Kidney epithelial cell (primary cell): Measurements from ENCODE around the gene TMEM30A. TPM values are rescaled to one million over a fixed set of nuclear protein-coding genes. Genes with fewer than 3 reads are reported as not detected.

Source experiments
- DNase-seq: peaks from one replicate; pipeline ENCODE4 v3.0.0-alpha.2; 2010; ENCODE audit warnings: low read depth
- H3K27me3 ChIP-seq: 2 replicates; pipeline ENCODE4 v1.6.0; 2011; ENCODE audit warnings: low read length; ENCODE audit not compliant: control insufficient read depth, insufficient read depth
- H3K36me3 ChIP-seq: 2 replicates; pipeline ENCODE4 v1.5.1; 2011; ENCODE audit warnings: low read length; ENCODE audit not compliant: control insufficient read depth, insufficient read depth
- H3K4me3 ChIP-seq: 2 replicates; pipeline ENCODE4 v1.5.1; 2011; ENCODE audit warnings: low read depth, mild to moderate bottlenecking, control low read depth, low read length
- CTCF ChIP-seq: IDR thresholded peaks from 2 replicates; pipeline ENCODE4 v1.5.1; 2011; ENCODE audit warnings: mild to moderate bottlenecking, moderate library complexity, low read length, control low read depth, inconsistent platforms; ENCODE audit not compliant: insufficient read depth, poor library complexity, severe bottlenecking
- total RNA-seq: library from RNA; depleted of rRNA; stranded (reverse); fragments of >200 nt; gene quantifications from 2 replicates; pipeline ENCODE4 v1.2.3, GENCODE V29; 2015

The TMEM30A gene
- total RNA-seq, 1 donor from 2014 or later, result 88.9 TPM

DNA sequence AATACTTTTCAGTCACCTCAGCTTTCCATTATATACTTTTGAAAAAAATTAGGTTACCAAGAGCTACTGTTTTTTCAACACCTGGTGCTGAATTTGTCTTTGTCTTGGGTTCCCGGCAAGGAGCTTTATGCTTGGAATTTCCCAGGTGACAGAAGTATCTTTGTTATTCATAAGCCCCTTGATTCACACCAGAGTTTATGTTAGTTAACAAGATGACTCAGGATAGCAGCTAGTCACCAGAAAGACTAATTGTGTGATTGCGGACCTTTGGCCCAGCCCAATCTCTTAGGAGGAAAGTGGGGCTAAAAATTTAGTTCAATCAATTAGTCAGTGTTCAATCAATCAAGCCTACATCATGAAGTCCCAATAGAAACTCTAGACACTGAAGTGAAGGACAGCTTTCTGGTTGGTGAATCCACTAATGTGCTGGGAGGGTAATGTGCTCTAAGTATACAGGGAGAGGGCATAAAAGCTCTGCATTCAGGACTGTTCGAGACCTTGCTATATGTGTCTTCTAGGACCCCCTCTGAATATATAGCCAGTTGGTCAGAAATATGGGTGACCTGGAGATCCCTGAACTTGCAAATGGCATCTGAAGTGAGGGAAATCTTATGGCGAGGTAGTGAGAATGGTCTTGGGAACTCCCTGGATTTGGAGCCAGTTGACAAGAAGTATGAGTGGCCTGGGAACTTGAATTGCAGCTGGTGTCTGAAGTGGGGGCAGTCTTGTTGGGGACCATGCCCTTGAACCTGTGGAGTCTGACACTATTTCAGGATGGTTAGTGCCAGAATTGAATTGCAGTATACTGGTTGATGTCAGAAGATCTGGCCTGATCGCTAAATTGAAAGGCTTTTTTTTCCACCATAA, 16.2 kb downstream of the TMEM30A start:
- no peak overlapping the region for H3K4me3 ChIP-seq
- H3K36me3 ChIP-seq, result no peaks in the 10 kb centered on the region
- TF ChIP-seq CTCF, result no peak
- peak; percentile 58 for DNase-seq
- no peaks in the 10 kb centered on the region for H3K27me3 ChIP-seq

GRCh38 chr6:75267461-75267860, 17.1 kb downstream of the TMEM30A start:
- no peaks in the 10 kb centered on the region for H3K27me3 ChIP-seq
- DNase-seq, result no peak
- no peak overlapping the region for H3K4me3 ChIP-seq
- TF ChIP-seq CTCF, result no peak
- no peaks in the 10 kb centered on the region for H3K36me3 ChIP-seq

DNA sequence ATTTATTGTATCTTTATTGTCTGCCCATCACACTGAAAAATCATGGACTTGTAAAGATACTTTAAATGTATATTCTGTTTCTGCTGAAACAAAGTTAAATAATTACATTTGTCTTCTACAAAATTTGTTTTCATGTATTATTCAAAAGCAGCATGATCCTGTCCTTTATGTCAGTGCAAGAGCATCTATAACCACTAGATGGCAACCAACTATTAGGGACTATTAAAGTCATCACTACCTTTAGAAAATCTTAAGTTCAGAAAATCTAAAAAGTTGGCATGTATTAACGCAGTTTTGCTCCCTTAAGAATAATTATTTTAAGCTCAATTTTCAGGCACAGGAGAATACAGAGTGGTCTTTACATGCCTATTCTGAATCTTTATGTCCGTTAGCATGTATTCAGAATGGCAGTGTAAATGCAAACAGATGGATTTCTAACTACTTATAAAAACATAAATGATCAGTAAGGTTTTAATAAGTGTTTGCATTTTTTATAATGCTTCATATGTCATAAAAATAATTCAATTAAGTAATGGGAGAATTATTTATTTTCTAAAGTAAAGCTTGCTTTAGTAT, 17.8 kb downstream of the TMEM30A start:
- Histone ChIP-seq H3K36me3 (no peaks in the 10 kb centered on the region), H3K27me3 (no peaks in the 10 kb centered on the region), H3K4me3 (no peak overlapping the region)
- peak; percentile 71 for TF ChIP-seq CTCF
- no peak for DNase-seq

DNA sequence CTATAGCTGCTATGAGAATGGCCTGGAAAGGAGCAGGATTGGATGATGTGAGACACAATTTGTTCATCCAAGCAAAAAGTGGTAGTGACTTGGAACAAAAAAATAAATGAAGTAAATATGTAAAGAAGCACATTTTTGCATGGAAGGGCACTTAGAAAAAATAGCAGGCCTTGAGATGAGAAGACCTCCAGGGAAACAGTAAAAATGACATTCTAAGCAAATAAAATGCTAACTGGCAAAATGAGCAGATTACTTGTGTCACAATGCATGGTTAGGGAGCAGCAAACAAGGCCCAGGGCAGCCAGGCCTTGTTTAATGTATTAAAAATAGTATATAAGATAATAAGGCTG, 21.2 kb downstream of the TMEM30A start:
- no peak for TF ChIP-seq CTCF
- Histone ChIP-seq H3K36me3 (no peaks in the 10 kb centered on the region), H3K4me3 (no peak overlapping the region), H3K27me3 (no peaks in the 10 kb centered on the region)
- DNase-seq, result no peak

DNA sequence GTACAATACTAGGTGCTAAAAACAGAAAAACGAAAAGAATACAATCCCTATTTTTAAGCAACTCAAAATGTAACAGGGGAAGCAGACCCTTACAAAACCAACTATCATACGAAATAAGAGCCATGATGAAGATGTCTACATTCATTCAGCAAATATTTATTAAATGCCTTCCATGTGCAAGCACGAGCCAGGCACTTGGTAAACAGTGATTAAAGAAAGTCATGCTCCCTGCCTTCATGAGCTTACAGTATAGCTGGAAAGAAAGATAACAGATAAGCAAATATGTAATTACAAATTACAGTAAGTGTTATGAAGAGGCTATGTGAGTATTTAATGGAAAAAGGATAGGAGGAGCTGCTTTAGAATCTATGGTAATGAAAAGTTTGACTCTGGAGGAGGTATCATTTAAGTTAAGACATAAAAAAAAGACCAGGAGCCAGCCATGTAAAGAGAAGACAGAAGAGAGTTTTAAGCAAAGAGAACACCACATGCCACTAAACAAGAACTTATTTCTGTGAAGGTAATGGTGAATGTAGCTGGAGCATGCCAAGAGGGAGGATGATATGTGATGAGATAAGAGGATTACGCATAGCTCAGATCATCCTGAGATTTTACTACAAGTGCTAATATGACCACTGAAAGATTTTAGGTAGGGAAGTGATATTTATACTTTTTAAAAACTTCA, 21.7 kb downstream of the TMEM30A start:
- H3K36me3 ChIP-seq, result no peaks in the 10 kb centered on the region
- TF ChIP-seq CTCF, result no peak
- no peak overlapping the region for H3K4me3 ChIP-seq
- no peaks in the 10 kb centered on the region for H3K27me3 ChIP-seq
- DNase-seq, result no peak
